ENCODE measurements around the gene RPS26. TPM values are rescaled to one million over a fixed set of nuclear protein-coding genes. Genes with fewer than 3 reads are reported as not detected.

The RPS26 gene
- total and polyA plus RNA-seq, 2 of the 13 experiments (the other 11 are each of a cell fraction or from before 2014, with no cell fraction given) = 150 to 421 TPM

DNA sequence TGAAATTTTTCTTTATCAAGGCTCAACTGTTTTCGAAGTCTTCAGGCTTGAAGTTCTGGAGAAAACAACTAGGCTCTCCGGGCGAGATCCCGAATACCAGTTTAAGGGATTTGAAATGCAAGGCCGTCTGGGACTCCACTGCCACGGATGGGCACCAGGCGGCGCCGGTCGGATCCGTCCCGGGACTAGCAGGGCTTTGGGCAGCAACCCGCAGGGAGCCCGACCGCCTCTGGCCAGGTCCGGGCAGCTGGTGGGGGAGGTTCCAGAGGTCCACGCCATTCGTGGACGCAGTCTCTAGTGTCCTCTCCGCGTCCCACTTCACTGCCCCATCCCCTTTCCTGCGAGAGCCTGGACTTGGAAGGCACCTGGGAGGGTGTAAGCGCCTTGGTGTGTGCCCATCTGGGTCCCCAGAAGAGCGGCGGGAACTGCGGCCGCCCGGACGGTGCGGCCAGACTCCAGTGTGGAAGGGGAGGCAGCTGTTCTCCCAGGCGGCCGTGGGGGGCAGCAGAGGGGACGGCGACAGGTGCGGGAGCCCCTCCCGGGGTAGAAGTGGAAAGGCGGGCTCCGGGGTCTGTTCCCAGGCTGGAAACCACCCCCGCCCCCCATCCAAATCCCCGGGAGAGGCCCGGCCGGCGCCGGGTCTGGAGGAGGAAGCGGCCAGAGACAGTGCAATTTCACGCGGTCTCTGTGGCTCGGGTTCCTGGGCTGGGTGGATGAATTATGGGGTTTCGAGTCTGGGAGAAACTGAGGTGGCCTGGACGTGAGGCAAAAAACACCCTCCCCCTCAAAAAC lies 37.4 kb downstream of the RPS26 start (continued):
- TF ChIP-seq ZNF639 (CRISPR knock-in tag; conservative IDR thresholded peaks at IDR 0.05) (no peak; the same call in 1 of the 2 replicates), ZNF17 (CRISPR knock-in tag; IDR thresholded peaks at IDR 0.05) (no peak), ZNF343 (CRISPR knock-in tag; IDR thresholded peaks at IDR 0.05) (peak; percentile 44; the same call in 1 of the 2 replicates), ZGPAT (CRISPR knock-in tag; IDR thresholded peaks at IDR 0.05) (peak; percentile 71; the same call in 1 of the 2 replicates), ZNF790 (CRISPR knock-in tag; IDR thresholded peaks at IDR 0.05; ENCODE audit: borderline replicate concordance) (no peak), ZNF296 (CRISPR knock-in tag; conservative IDR thresholded peaks at IDR 0.05) (peak; percentile 63), NFIB (CRISPR knock-in tag; IDR thresholded peaks at IDR 0.05; ENCODE audit: borderline replicate concordance) (no peak), PLRG1 (conservative IDR thresholded peaks at IDR 0.05) (no peak), ZFAT (CRISPR knock-in tag; conservative IDR thresholded peaks at IDR 0.05) (no peak), BRF2 (CRISPR knock-in tag; IDR thresholded peaks at IDR 0.05) (no peak)
- TF ChIP-seq, protein P1, sequence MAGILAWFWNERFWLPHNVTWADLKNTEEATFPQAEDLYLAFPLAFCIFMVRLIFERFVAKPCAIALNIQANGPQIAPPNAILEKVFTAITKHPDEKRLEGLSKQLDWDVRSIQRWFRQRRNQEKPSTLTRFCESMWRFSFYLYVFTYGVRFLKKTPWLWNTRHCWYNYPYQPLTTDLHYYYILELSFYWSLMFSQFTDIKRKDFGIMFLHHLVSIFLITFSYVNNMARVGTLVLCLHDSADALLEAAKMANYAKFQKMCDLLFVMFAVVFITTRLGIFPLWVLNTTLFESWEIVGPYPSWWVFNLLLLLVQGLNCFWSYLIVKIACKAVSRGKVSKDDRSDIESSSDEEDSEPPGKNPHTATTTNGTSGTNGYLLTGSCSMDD (CRISPR knock-in tag; IDR thresholded peaks at IDR 0.05) = no peak
- TF ChIP-seq, protein P2, sequence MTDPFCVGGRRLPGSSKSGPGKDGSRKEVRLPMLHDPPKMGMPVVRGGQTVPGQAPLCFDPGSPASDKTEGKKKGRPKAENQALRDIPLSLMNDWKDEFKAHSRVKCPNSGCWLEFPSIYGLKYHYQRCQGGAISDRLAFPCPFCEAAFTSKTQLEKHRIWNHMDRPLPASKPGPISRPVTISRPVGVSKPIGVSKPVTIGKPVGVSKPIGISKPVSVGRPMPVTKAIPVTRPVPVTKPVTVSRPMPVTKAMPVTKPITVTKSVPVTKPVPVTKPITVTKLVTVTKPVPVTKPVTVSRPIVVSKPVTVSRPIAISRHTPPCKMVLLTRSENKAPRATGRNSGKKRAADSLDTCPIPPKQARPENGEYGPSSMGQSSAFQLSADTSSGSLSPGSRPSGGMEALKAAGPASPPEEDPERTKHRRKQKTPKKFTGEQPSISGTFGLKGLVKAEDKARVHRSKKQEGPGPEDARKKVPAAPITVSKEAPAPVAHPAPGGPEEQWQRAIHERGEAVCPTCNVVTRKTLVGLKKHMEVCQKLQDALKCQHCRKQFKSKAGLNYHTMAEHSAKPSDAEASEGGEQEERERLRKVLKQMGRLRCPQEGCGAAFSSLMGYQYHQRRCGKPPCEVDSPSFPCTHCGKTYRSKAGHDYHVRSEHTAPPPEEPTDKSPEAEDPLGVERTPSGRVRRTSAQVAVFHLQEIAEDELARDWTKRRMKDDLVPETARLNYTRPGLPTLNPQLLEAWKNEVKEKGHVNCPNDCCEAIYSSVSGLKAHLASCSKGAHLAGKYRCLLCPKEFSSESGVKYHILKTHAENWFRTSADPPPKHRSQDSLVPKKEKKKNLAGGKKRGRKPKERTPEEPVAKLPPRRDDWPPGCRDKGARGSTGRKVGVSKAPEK (CRISPR knock-in tag; IDR thresholded peaks at IDR 0.05; ENCODE audit: borderline replicate concordance) = peak; percentile 30; the same call in 1 of the 2 replicates
- TF ChIP-seq, protein P3, sequence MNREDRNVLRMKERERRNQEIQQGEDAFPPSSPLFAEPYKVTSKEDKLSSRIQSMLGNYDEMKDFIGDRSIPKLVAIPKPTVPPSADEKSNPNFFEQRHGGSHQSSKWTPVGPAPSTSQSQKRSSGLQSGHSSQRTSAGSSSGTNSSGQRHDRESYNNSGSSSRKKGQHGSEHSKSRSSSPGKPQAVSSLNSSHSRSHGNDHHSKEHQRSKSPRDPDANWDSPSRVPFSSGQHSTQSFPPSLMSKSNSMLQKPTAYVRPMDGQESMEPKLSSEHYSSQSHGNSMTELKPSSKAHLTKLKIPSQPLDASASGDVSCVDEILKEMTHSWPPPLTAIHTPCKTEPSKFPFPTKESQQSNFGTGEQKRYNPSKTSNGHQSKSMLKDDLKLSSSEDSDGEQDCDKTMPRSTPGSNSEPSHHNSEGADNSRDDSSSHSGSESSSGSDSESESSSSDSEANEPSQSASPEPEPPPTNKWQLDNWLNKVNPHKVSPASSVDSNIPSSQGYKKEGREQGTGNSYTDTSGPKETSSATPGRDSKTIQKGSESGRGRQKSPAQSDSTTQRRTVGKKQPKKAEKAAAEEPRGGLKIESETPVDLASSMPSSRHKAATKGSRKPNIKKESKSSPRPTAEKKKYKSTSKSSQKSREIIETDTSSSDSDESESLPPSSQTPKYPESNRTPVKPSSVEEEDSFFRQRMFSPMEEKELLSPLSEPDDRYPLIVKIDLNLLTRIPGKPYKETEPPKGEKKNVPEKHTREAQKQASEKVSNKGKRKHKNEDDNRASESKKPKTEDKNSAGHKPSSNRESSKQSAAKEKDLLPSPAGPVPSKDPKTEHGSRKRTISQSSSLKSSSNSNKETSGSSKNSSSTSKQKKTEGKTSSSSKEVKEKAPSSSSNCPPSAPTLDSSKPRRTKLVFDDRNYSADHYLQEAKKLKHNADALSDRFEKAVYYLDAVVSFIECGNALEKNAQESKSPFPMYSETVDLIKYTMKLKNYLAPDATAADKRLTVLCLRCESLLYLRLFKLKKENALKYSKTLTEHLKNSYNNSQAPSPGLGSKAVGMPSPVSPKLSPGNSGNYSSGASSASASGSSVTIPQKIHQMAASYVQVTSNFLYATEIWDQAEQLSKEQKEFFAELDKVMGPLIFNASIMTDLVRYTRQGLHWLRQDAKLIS (CRISPR knock-in tag; IDR thresholded peaks at IDR 0.05) = no peak
- TF ChIP-seq, protein P4, sequence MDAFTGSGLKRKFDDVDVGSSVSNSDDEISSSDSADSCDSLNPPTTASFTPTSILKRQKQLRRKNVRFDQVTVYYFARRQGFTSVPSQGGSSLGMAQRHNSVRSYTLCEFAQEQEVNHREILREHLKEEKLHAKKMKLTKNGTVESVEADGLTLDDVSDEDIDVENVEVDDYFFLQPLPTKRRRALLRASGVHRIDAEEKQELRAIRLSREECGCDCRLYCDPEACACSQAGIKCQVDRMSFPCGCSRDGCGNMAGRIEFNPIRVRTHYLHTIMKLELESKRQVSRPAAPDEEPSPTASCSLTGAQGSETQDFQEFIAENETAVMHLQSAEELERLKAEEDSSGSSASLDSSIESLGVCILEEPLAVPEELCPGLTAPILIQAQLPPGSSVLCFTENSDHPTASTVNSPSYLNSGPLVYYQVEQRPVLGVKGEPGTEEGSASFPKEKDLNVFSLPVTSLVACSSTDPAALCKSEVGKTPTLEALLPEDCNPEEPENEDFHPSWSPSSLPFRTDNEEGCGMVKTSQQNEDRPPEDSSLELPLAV (CRISPR knock-in tag; conservative IDR thresholded peaks at IDR 0.05; ENCODE audit: low read depth) = no peak
